CD14-positive monocyte (primary cell): ENCODE results near the gene SRPRB. TPM values are rescaled to one million over a fixed set of nuclear protein-coding genes. Genes with fewer than 3 reads are reported as not detected.

Experiments used
- DNase-seq, 3 donors: peaks; one replicate each; pipeline ENCODE4 v3.0.0-alpha.2; 2011 to 2022
- H2AFZ ChIP-seq: 2 replicates; pipeline ENCODE4 v1.6.0; 2012; ENCODE audit warnings: mild to moderate bottlenecking, low read depth, low read length, inconsistent platforms; ENCODE audit not compliant: insufficient read depth, poor library complexity, severe bottlenecking
- H3K27ac ChIP-seq, 2 donors: 1 replicate in 1 of 2; 2 replicates in 1 of 2; pipeline ENCODE4 v1.5.1; 2012 to 2013; ENCODE audit warnings: low read length in 2 of 2, control low read depth in 1 of 2, inconsistent platforms in 1 of 2, low read depth in 1 of 2, mild to moderate bottlenecking in 1 of 2
- H3K27me3 ChIP-seq, 2 donors: one replicate each; pipeline versions ENCODE4 v1.6.0 to v1.6.1; 2011 to 2013; ENCODE audit warnings: low read length in 2 of 2; ENCODE audit not compliant: control insufficient read depth in 2 of 2, insufficient read depth in 2 of 2
- H3K36me3 ChIP-seq, 2 donors: replicated peaks in 1 of 2; 1 replicate in 1 of 2; 2 replicates in 1 of 2; pipeline versions ENCODE4 v1.5.1 to v1.6.1; 2012 to 2013; ENCODE audit warnings: low read length in 2 of 2, control low read depth in 1 of 2, inconsistent platforms in 1 of 2, mild to moderate bottlenecking in 1 of 2; ENCODE audit not compliant: insufficient read depth in 2 of 2, control insufficient read depth in 1 of 2
- H3K4me1 ChIP-seq, 2 donors: 1 replicate in 1 of 2; 2 replicates in 1 of 2; pipeline versions ENCODE4 v1.5.1 to v1.6.1; 2012 to 2013; ENCODE audit warnings: low read length in 2 of 2, control low read depth in 1 of 2, inconsistent platforms in 1 of 2, mild to moderate bottlenecking in 1 of 2, moderate library complexity in 1 of 2; ENCODE audit not compliant: insufficient read depth in 2 of 2, control insufficient read depth in 1 of 2
- H3K4me2 ChIP-seq: replicated peaks from 2 replicates; pipeline ENCODE3; 2012; ENCODE audit warnings: low read length, moderate library complexity, mild to moderate bottlenecking; ENCODE audit not compliant: poor library complexity, severe bottlenecking; ENCODE audit errors: extremely low read depth
- H3K4me3 ChIP-seq, 3 experiments: fragments of 200-600 bp in 1 of 3; sonication (generic) in 1 of 3; replicated peaks in 1 of 3; 1 replicate in 2 of 3; 2 replicates in 1 of 3; pipeline ENCODE4 v1.5.1; 2011 to 2013; ENCODE audit warnings: low read length in 3 of 3, mild to moderate bottlenecking in 3 of 3, control low read depth in 2 of 3, low read depth in 2 of 3, inconsistent platforms in 1 of 3, moderate library complexity in 1 of 3
- H3K79me2 ChIP-seq: 2 replicates; pipeline ENCODE4 v1.6.0; 2012; ENCODE audit warnings: mild to moderate bottlenecking, control low read depth, inconsistent platforms, low read length, moderate library complexity; ENCODE audit not compliant: insufficient read depth
- H3K9ac ChIP-seq: 2 replicates; pipeline ENCODE4 v1.6.0; 2017; ENCODE audit warnings: low read length, mild to moderate bottlenecking; ENCODE audit not compliant: insufficient read depth, poor library complexity, severe bottlenecking
- H3K9me3 ChIP-seq, 2 donors: replicated peaks in 1 of 2; 1 replicate in 1 of 2; 2 replicates in 1 of 2; pipeline versions ENCODE4 v1.5.1 to v1.6.1; 2012 to 2013; ENCODE audit warnings: low read length in 2 of 2, control low read depth in 1 of 2; ENCODE audit not compliant: control insufficient read depth in 1 of 2, insufficient read depth in 1 of 2
- H4K20me1 ChIP-seq: 2 replicates; pipeline ENCODE4 v1.6.0; 2012; ENCODE audit warnings: mild to moderate bottlenecking, low read length, control low read depth, moderate library complexity; ENCODE audit not compliant: insufficient read depth
- H3K27ac Mint-ChIP-seq, 7 donors: one replicate each; pipeline ENCODE4 v1.8.0; 2020; ENCODE audit warnings: mild to moderate bottlenecking in 7 of 7, mixed read lengths in 7 of 7, moderate library complexity in 6 of 7, inconsistent platforms in 2 of 7
- H3K27me3 Mint-ChIP-seq, 3 donors: one replicate each; pipeline ENCODE4 v1.8.0; 2021 to 2022; ENCODE audit warnings: low read depth in 3 of 3, mild to moderate bottlenecking in 3 of 3, mixed read lengths in 3 of 3, moderate library complexity in 3 of 3, inconsistent platforms in 1 of 3
- H3K36me3 Mint-ChIP-seq, 2 donors: one replicate each; pipeline ENCODE4 v1.8.0; 2020; ENCODE audit warnings: mixed read lengths in 2 of 2, inconsistent platforms in 1 of 2, mild to moderate bottlenecking in 1 of 2
- H3K4me1 Mint-ChIP-seq: one replicate; pipeline ENCODE4 v1.8.0; 2020; ENCODE audit warnings: mild to moderate bottlenecking, mixed read lengths
- H3K4me3 Mint-ChIP-seq, 2 donors: one replicate each; pipeline ENCODE4 v1.8.0; 2020; ENCODE audit warnings: mild to moderate bottlenecking in 2 of 2, mixed read lengths in 2 of 2, moderate library complexity in 1 of 2
- H3K9me3 Mint-ChIP-seq, 7 donors: one replicate each; pipeline ENCODE4 v1.8.0; 2020 to 2022; ENCODE audit warnings: mixed read lengths in 7 of 7, mild to moderate bottlenecking in 6 of 7, moderate library complexity in 6 of 7, inconsistent platforms in 2 of 7
- WGBS: methylation state at CpG from one replicate; pipeline ENCODE4 v1.1.5; 2013; ENCODE audit warnings: missing lambda C conversion rate; ENCODE audit not compliant: insufficient coverage; 5-methylcytosine and 5-hydroxymethylcytosine counted together
- intact Hi-C, 2 donors: fragments of 100-400 bp; cut with micrococcal nuclease; formaldehyde crosslinking; loops; one replicate each; pipeline versions ENCODE4 v1.15.0 to v1.15.1; 2023
- polyA plus RNA-seq, 3 donors: library from polyadenylated mRNA; depleted of rRNA in 1 of 3; unstranded in 2 of 3; stranded (reverse) in 1 of 3; fragments of 300-500 nt in 2 of 3; fragments of >200 nt in 1 of 3; fragmentation: Illumina TruSeq in 2 of 3; gene quantifications; 1 replicate in 2 of 3; 2 replicates in 1 of 3; pipeline ENCODE4 v1.2.3, GENCODE V29; 2012 to 2021
- TF ChIP-seq, protein P1 (sequence below): fragments of 200-600 bp; IDR thresholded peaks from one replicate; pipeline ENCODE4 v1.8.0; 2022; ENCODE audit warnings: antibody characterized with exemption, mild to moderate bottlenecking

SRPRB gene
- polyA plus RNA-seq, 3 donors, result 6.1 to 30.6 (median 29.9) TPM

DNA sequence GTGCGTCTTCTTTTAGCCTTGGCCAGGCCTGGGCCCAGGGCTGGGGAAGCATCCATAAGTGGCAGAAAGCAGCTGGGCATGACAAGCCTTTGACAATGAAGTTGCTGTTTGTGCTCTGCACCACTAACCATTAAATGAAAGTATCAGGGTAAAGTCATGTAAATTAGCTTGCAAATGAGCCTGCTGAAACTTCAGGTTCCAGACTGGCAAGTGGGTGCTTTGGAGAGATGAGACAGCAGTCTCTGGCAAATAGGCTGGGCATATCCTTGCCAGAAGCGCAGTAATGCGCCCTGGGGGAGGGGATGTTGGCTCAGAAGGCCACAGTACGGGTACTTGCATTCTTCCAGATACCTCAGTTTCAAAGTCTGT, 49.4 kb downstream of the SRPRB start:
- Histone ChIP-seq H3K27me3 (no peaks in the 10 kb centered on the region), H3K4me1 (no peaks in the 10 kb centered on the region), H3K9me3 (no peaks in the 10 kb centered on the region), H3K79me2 (no peaks in the 10 kb centered on the region), H3K4me3 (no peak overlapping the region), H3K27ac (no peak overlapping the region), H4K20me1 (no peaks in the 10 kb centered on the region), H3K4me2 (no peak overlapping the region), H3K9ac (no peak overlapping the region), H2AFZ (no peak overlapping the region), H3K36me3 (no peaks in the 10 kb centered on the region)
- no peak for DNase-seq
- Mint-ChIP-seq H3K27me3 (peaks cover 0 to 3% (median 1%) of the 10 kb centered on the region in 3 donors), H3K27ac (no peak overlapping the region), H3K4me3 (no peak overlapping the region), H3K9me3 (peaks cover 0 to 7% (median 0%) of the 10 kb centered on the region in 7 donors), H3K4me1 (peaks cover 7% of the 10 kb centered on the region), H3K36me3 (no peaks in the 10 kb centered on the region)
- intact Hi-C loops, result no loop called here
- TF ChIP-seq, protein P1, sequence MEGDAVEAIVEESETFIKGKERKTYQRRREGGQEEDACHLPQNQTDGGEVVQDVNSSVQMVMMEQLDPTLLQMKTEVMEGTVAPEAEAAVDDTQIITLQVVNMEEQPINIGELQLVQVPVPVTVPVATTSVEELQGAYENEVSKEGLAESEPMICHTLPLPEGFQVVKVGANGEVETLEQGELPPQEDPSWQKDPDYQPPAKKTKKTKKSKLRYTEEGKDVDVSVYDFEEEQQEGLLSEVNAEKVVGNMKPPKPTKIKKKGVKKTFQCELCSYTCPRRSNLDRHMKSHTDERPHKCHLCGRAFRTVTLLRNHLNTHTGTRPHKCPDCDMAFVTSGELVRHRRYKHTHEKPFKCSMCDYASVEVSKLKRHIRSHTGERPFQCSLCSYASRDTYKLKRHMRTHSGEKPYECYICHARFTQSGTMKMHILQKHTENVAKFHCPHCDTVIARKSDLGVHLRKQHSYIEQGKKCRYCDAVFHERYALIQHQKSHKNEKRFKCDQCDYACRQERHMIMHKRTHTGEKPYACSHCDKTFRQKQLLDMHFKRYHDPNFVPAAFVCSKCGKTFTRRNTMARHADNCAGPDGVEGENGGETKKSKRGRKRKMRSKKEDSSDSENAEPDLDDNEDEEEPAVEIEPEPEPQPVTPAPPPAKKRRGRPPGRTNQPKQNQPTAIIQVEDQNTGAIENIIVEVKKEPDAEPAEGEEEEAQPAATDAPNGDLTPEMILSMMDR, result no peak
- WGBS, result 93% methylated on average over 3 of the region's 4 CpGs

DNA sequence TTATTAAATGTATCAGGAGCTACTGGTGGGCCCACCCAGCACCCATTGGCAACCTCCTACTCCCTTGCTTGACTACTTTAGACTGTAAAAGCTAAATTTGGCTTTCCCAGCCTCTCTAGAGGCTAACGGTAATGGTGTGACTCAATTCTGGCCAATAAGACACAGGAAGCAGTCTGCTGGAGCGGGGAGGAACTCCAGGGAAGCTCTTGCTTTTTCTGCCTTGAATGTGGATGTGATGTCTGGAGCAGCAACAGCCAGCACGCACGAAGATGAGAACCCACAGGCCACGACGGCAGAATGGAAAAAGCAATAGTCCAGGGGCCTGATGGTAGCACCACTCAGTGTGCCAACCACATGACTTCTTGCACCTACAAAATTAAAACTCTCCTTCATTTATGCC, 50.2 kb downstream of the SRPRB start:
- Histone ChIP-seq H4K20me1 (no peaks in the 10 kb centered on the region), H3K9me3 (no peaks in the 10 kb centered on the region), H3K27ac (no peak overlapping the region), H2AFZ (no peak overlapping the region), H3K27me3 (no peaks in the 10 kb centered on the region), H3K79me2 (no peaks in the 10 kb centered on the region), H3K4me1 (no peaks in the 10 kb centered on the region), H3K36me3 (no peaks in the 10 kb centered on the region), H3K4me3 (no peak overlapping the region), H3K4me2 (no peak overlapping the region), H3K9ac (no peak overlapping the region)
- Mint-ChIP-seq H3K4me1 (peaks cover 7% of the 10 kb centered on the region), H3K27ac (no peak overlapping the region), H3K4me3 (no peak overlapping the region), H3K36me3 (no peaks in the 10 kb centered on the region), H3K27me3 (peaks cover 0 to 3% (median 1%) of the 10 kb centered on the region in 3 donors), H3K9me3 (peaks cover 0 to 4% (median 0%) of the 10 kb centered on the region in 7 donors)
- WGBS, result 54% methylated on average over 6 of the region's 6 CpGs
- TF ChIP-seq, protein P1, result no peak
- DNase-seq, result no peak
- intact Hi-C loops, result no loop called here
